ENCODE measurements around the gene STN1.

- TF ChIP-seq GATA2 (IDR thresholded peaks at IDR 0.05; ENCODE audit: low read depth, low read length) = no peak
- TF ChIP-seq GATA3 (IDR thresholded peaks at IDR 0.05; ENCODE audit: low read depth, low read length) = no peak
Observed at GRCh38 chr10:103951183-103951582, 33.2 kb upstream of the STN1 start.

All from SH-SY5Y (cell line).